CD4-positive, alpha-beta T cell (primary cell): ENCODE data around the gene GPC4. TPM values are rescaled to one million over a fixed set of nuclear protein-coding genes. Genes with fewer than 3 reads are reported as not detected.

Experiments
- ATAC-seq: fragments of 200-7000 bp; cut with Tn5 transposase; one replicate; pipeline ENCODE4 v1.10.0; 2022; ENCODE audit warnings: mild to moderate bottlenecking; ENCODE audit not compliant: poor library complexity
- CTCF ChIA-PET: fragments of 350-600 bp; sonication (Branson Sonifier 250); formaldehyde crosslinking; loops from one replicate; lab custom pipeline; 2021; ENCODE audit warnings: antibody characterized with exemption, inconsistent platforms; lab: Charles Lee
- POLR2A ChIA-PET: fragments of 350-600 bp; sonication (Branson Sonifier 250); formaldehyde crosslinking; loops from one replicate; lab custom pipeline; 2021; ENCODE audit warnings: antibody characterized with exemption, inconsistent platforms; lab: Charles Lee
- DNase-seq, 14 experiments: peaks; one replicate each; pipeline ENCODE4 v3.0.0-alpha.2; 2013 to 2020; ENCODE audit warnings: mixed read lengths in 2 of 14
- H3K27ac ChIP-seq, 2 donors: one replicate each; pipeline versions ENCODE4 v1.5.1 to v1.7.0; 2013; ENCODE audit warnings: low read length in 2 of 2, low read depth in 1 of 2, mild to moderate bottlenecking in 1 of 2
- H3K27me3 ChIP-seq, 2 experiments: 1 replicate in 1 of 2; 2 replicates in 1 of 2; pipeline versions ENCODE4 v1.6.1 to v1.7.0; 2013; ENCODE audit warnings: low read length in 2 of 2, control low read depth in 1 of 2, mild to moderate bottlenecking in 1 of 2, moderate library complexity in 1 of 2; ENCODE audit not compliant: insufficient read depth in 2 of 2, control insufficient read depth in 1 of 2
- H3K36me3 ChIP-seq: one replicate; pipeline ENCODE4 v1.6.1; 2013; ENCODE audit warnings: low read length, control low read depth; ENCODE audit not compliant: insufficient read depth
- H3K4me1 ChIP-seq: one replicate; pipeline ENCODE4 v1.6.1; 2013; ENCODE audit warnings: low read length, control low read depth; ENCODE audit not compliant: insufficient read depth
- H3K4me3 ChIP-seq: one replicate; pipeline ENCODE4 v1.5.1; 2013; ENCODE audit warnings: mild to moderate bottlenecking, low read length, moderate library complexity
- H3K9me3 ChIP-seq, 2 experiments: 1 replicate in 1 of 2; 2 replicates in 1 of 2; pipeline versions ENCODE4 v1.6.1 to v1.7.0; 2013; ENCODE audit warnings: low read length in 2 of 2, mild to moderate bottlenecking in 2 of 2, control low read depth in 1 of 2, moderate library complexity in 1 of 2; ENCODE audit not compliant: control insufficient read depth in 1 of 2, insufficient read depth in 1 of 2
- H3K27ac Mint-ChIP-seq: one replicate; pipeline ENCODE4 v1.8.0; 2020; ENCODE audit warnings: mixed read lengths
- H3K27me3 Mint-ChIP-seq: one replicate; pipeline ENCODE4 v1.8.0; 2021; ENCODE audit warnings: mixed read lengths
- H3K36me3 Mint-ChIP-seq: one replicate; pipeline ENCODE4 v1.8.0; 2021; ENCODE audit warnings: low read depth, mixed read lengths
- H3K4me1 Mint-ChIP-seq: one replicate; pipeline ENCODE4 v1.8.0; 2021; ENCODE audit warnings: low read depth, mixed read lengths
- H3K4me3 Mint-ChIP-seq: one replicate; pipeline ENCODE4 v1.8.0; 2020; ENCODE audit warnings: mild to moderate bottlenecking, mixed read lengths
- H3K9me3 Mint-ChIP-seq: one replicate; pipeline ENCODE4 v1.8.0; 2020; ENCODE audit warnings: mixed read lengths
- CTCF ChIP-seq: fragments of 200-600 bp; IDR thresholded peaks from one replicate; pipeline ENCODE4 v1.8.0; 2022; ENCODE audit warnings: antibody characterized with exemption, mild to moderate bottlenecking
- intact Hi-C, 2 experiments: fragments of 100-400 bp; cut with DNase I in 1 of 2; cut with micrococcal nuclease in 1 of 2; formaldehyde crosslinking; loops; one replicate each; pipeline versions ENCODE4 v1.15.1 to v1.9.0; 2023 to 2025; cut with DNase I, micrococcal nuclease
- total RNA-seq, 174 experiments: library from RNA in 2 of 174; stranded (reverse) in 2 of 174; gene quantifications; one replicate each; pipeline ENCODE4 v1.2.3 and lab custom pipeline; 2021 to 2026

GPC4 gene
- total RNA-seq, 2 experiments from 2014 or later: not detected

DNA sequence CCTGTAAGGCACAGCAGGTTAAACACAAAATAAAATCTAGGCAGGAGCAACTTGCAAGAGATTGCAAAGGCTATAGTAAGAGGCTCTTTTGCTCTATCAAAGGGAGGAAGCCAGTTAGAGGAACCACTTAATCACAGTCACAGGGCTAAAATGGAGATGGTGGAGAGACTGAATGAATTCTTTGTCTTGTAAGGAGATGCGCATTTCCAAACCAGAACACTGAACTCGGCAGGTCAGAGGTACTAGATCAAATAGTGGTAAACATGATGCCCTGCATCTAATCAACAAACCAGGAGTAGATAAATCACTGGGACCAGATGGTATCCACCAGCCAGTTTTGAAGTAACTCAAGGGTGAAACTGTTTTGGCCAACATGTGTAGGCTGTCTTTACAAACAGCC lies 55.8 kb downstream of the GPC4 start:
- TF ChIP-seq CTCF: no peak

DNA sequence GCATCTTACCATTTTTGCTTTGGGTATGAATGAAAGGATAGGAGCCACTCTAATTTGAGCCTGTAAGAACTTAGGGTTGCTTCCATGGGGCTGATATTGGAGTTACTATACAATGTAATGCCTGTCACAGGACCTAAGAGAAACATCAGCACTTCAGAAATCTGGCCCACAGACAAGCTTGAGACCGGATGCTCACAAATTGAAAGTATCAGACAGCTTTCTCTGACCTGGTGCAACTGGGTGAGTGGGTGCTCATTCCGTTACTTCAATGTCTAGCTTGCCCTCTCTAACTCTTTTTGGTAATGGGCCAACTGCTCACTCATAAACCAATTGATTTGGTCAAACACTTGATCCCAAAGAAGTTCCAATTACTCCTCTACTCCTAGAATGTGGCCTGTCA lies 62.1 kb downstream of the GPC4 start:
- DNase-seq (no peak), ATAC-seq (no peak)
- Mint-ChIP-seq H3K36me3 (no peaks in the 10 kb centered on the region), H3K27me3 (no peaks in the 10 kb centered on the region), H3K9me3 (no peaks in the 10 kb centered on the region), H3K4me3 (no peak overlapping the region), H3K27ac (no peak overlapping the region), H3K4me1 (no peaks in the 10 kb centered on the region)
- Histone ChIP-seq H3K27ac (no peak overlapping the region), H3K9me3 (no peaks in the 10 kb centered on the region), H3K36me3 (no peaks in the 10 kb centered on the region), H3K4me3 (no peak overlapping the region), H3K4me1 (no peaks in the 10 kb centered on the region), H3K27me3 (no peaks in the 10 kb centered on the region)
- CTCF ChIA-PET: no interaction called here
- no peak for TF ChIP-seq CTCF
- POLR2A ChIA-PET: no interaction called here
- intact Hi-C loops: no loop called here

More for the DNA sequence above, 55.8 kb downstream of the GPC4 start:
- Histone ChIP-seq H3K9me3 (no peaks in the 10 kb centered on the region), H3K27me3 (no peaks in the 10 kb centered on the region), H3K4me3 (no peak overlapping the region), H3K27ac (no peak overlapping the region), H3K4me1 (no peaks in the 10 kb centered on the region), H3K36me3 (no peaks in the 10 kb centered on the region)
- Mint-ChIP-seq H3K9me3 (no peaks in the 10 kb centered on the region), H3K27me3 (no peaks in the 10 kb centered on the region), H3K27ac (no peak overlapping the region), H3K4me1 (no peaks in the 10 kb centered on the region), H3K4me3 (no peak overlapping the region), H3K36me3 (no peaks in the 10 kb centered on the region)
- no peak for ATAC-seq
- no peak for DNase-seq
- POLR2A ChIA-PET: no interaction called here
- intact Hi-C loops: no loop called here
- CTCF ChIA-PET: no interaction called here

DNA sequence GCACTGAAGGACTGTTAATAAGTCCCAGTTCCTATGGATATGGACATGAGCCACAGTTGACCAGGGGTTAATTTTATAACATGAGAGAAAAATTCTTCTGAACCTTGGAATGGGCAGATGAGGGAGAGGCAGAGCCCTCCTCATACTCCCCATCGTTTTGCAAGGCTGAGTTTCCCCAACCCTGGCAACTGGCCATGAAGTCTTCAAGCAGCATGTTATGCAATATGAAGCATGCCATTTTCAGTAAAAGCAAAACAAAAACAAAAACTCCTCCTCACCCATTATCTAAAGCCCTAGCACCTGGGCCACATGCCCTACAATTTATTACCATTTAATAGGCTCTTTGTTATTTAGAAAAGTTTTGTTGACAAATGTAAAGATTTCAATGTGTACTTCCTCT lies 64.5 kb downstream of the GPC4 start:
- intact Hi-C loops: no loop called here

More for the DNA sequence above, 64.5 kb downstream of the GPC4 start:
- H3K27me3 ChIP-seq: no peaks in the 10 kb centered on the region
- no peak for DNase-seq
- H3K4me3 ChIP-seq: no peak overlapping the region
- POLR2A ChIA-PET: no interaction called here
- no peaks in the 10 kb centered on the region for H3K4me1 ChIP-seq
- no peak for TF ChIP-seq CTCF
- no peaks in the 10 kb centered on the region for H3K36me3 Mint-ChIP-seq
- H3K4me1 Mint-ChIP-seq: no peaks in the 10 kb centered on the region
- CTCF ChIA-PET: no interaction called here
- no peaks in the 10 kb centered on the region for H3K27me3 Mint-ChIP-seq
- H3K27ac Mint-ChIP-seq: no peak overlapping the region
- H3K36me3 ChIP-seq: no peaks in the 10 kb centered on the region
- no peaks in the 10 kb centered on the region for H3K9me3 Mint-ChIP-seq
- no peaks in the 10 kb centered on the region for H3K9me3 ChIP-seq
- ATAC-seq: no peak
- no peak overlapping the region for H3K4me3 Mint-ChIP-seq
- H3K27ac ChIP-seq: no peak overlapping the region
